GM23338 (cell line): ENCODE data around the gene WDR70.

Source experiments
- CREB1 ChIP-seq: fragments of 250-450 bp; sonication (Bioruptor Pico); IDR thresholded peaks from 2 replicates; pipeline ENCODE4 v1.5.0; 2020; ENCODE audit warnings: low read depth, mild to moderate bottlenecking, moderate library complexity
- CTCF ChIP-seq, 2 experiments: fragments of 200-600 bp in 1 of 2; sonication (generic) in 1 of 2; conservative IDR thresholded peaks; 2 replicates each; pipeline versions ENCODE4 v1.5.1 to v1.6.1; 2016 to 2017; ENCODE audit warnings: antibody characterized with exemption in 2 of 2, low read depth in 2 of 2, mild to moderate bottlenecking in 2 of 2, moderate library complexity in 1 of 2
- EZH2 ChIP-seq: fragments of 200-600 bp; sonication (generic); IDR thresholded peaks from one replicate; pipeline ENCODE4 v1.8.0; 2017; ENCODE audit warnings: antibody characterized with exemption, mild to moderate bottlenecking, low read depth; ENCODE audit not compliant: unreplicated experiment
- POLR2AphosphoS5 ChIP-seq: IDR thresholded peaks from 2 replicates; pipeline ENCODE4 v1.6.1; 2016; ENCODE audit warnings: antibody characterized with exemption, low read depth
- ZNF331 ChIP-seq: fragments of 250-450 bp; sonication (Bioruptor Pico); IDR thresholded peaks from 2 replicates; pipeline ENCODE4 v1.5.0; 2020; ENCODE audit warnings: low read depth, mild to moderate bottlenecking, moderate library complexity
- TF ChIP-seq, protein P1 (sequence below): IDR thresholded peaks from one replicate; pipeline ENCODE4 v1.6.1; 2018; ENCODE audit warnings: antibody characterized with exemption; ENCODE audit not compliant: unreplicated experiment

- no peak for TF ChIP-seq CTCF (conservative IDR thresholded peaks at IDR 0.05; ENCODE audit: low read depth in 2 of 2)
- no peak for TF ChIP-seq EZH2
- no peak for TF ChIP-seq ZNF331
- TF ChIP-seq POLR2AphosphoS5: no peak
- TF ChIP-seq CREB1 (CRISPR knock-in tag): no peak
- TF ChIP-seq, protein P1, sequence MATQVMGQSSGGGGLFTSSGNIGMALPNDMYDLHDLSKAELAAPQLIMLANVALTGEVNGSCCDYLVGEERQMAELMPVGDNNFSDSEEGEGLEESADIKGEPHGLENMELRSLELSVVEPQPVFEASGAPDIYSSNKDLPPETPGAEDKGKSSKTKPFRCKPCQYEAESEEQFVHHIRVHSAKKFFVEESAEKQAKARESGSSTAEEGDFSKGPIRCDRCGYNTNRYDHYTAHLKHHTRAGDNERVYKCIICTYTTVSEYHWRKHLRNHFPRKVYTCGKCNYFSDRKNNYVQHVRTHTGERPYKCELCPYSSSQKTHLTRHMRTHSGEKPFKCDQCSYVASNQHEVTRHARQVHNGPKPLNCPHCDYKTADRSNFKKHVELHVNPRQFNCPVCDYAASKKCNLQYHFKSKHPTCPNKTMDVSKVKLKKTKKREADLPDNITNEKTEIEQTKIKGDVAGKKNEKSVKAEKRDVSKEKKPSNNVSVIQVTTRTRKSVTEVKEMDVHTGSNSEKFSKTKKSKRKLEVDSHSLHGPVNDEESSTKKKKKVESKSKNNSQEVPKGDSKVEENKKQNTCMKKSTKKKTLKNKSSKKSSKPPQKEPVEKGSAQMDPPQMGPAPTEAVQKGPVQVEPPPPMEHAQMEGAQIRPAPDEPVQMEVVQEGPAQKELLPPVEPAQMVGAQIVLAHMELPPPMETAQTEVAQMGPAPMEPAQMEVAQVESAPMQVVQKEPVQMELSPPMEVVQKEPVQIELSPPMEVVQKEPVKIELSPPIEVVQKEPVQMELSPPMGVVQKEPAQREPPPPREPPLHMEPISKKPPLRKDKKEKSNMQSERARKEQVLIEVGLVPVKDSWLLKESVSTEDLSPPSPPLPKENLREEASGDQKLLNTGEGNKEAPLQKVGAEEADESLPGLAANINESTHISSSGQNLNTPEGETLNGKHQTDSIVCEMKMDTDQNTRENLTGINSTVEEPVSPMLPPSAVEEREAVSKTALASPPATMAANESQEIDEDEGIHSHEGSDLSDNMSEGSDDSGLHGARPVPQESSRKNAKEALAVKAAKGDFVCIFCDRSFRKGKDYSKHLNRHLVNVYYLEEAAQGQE: no peak
Measured at GRCh38 chr5:37375091-37375490, 4.0 kb upstream of the WDR70 start.
